ENCODE results near the gene HSPB1.
"Not testable (repeated sequence)": the region's sequence is repeated elsewhere in the genome, so short reads cannot be mapped to it uniquely, and the experiment has no call there.

Gene HSPB1

GRCh38 chr7:76308874-76309273 is 6.4 kb downstream of the HSPB1 start:
- DNase-seq (ENCODE audit: low read depth): not testable (repeated sequence)

- DNase-seq (ENCODE audit: low read depth): not testable (repeated sequence)
Measured at GRCh38 chr7:76309341-76310101, 7.0 kb downstream of the HSPB1 start.

GRCh38 chr7:76310102-76310957 is 7.9 kb downstream of the HSPB1 start:
- DNase-seq (ENCODE audit: low read depth): no peak

GRCh38 chr7:76311838-76312237 is 9.4 kb downstream of the HSPB1 start:
- not testable (repeated sequence) for DNase-seq (ENCODE audit: low read depth)

GRCh38 chr7:76314042-76314721 is 11.7 kb downstream of the HSPB1 start:
- DNase-seq (ENCODE audit: low read depth): no peak

- not testable (repeated sequence) for DNase-seq (ENCODE audit: low read depth)
Measured at GRCh38 chr7:76314740-76315139, 12.3 kb downstream of the HSPB1 start.

- no peak for DNase-seq (ENCODE audit: low read depth)
Measured at GRCh38 chr7:76315364-76315763, 12.9 kb downstream of the HSPB1 start.

- no peak for DNase-seq (ENCODE audit: low read depth)
Measured at GRCh38 chr7:76316984-76317781, 14.7 kb downstream of the HSPB1 start.

GRCh38 chr7:76317782-76318487 is 15.5 kb downstream of the HSPB1 start:
- DNase-seq (ENCODE audit: low read depth): no peak

GRCh38 chr7:76318488-76319353 is 16.2 kb downstream of the HSPB1 start:
- DNase-seq (ENCODE audit: low read depth): no peak

GRCh38 chr7:76325092-76325491 is 22.6 kb downstream of the HSPB1 start:
- no peak for DNase-seq (ENCODE audit: low read depth)

GRCh38 chr7:76325811-76326210 is 23.3 kb downstream of the HSPB1 start:
- DNase-seq (ENCODE audit: low read depth): no peak

GRCh38 chr7:76326646-76327233 is 24.3 kb downstream of the HSPB1 start:
- DNase-seq (ENCODE audit: low read depth): no peak

GRCh38 chr7:76327610-76328009 is 25.1 kb downstream of the HSPB1 start:
- DNase-seq (ENCODE audit: low read depth): no peak

- no peak for DNase-seq (ENCODE audit: low read depth)
Measured at GRCh38 chr7:76328389-76328788, 25.9 kb downstream of the HSPB1 start.

GRCh38 chr7:76329479-76329878 is 27.0 kb downstream of the HSPB1 start:
- DNase-seq (ENCODE audit: low read depth): no peak

- DNase-seq (ENCODE audit: low read depth): no peak
Measured at GRCh38 chr7:76330261-76330660, 27.8 kb downstream of the HSPB1 start.

GRCh38 chr7:76330673-76331072 is 28.2 kb downstream of the HSPB1 start:
- no peak for DNase-seq (ENCODE audit: low read depth)

- DNase-seq (ENCODE audit: low read depth): no peak
Measured at GRCh38 chr7:76332078-76332477, 29.6 kb downstream of the HSPB1 start.
